ENCODE results near the gene SBF2. TPM values are rescaled to one million over a fixed set of nuclear protein-coding genes. Genes with fewer than 3 reads are reported as not detected.
"Not testable (repeated sequence)": the region's sequence is repeated elsewhere in the genome, so short reads cannot be mapped to it uniquely, and the experiment has no call there.

SBF2 gene
- total RNA-seq, 1 donor from 2014 or later, result 39.5 TPM

DNA sequence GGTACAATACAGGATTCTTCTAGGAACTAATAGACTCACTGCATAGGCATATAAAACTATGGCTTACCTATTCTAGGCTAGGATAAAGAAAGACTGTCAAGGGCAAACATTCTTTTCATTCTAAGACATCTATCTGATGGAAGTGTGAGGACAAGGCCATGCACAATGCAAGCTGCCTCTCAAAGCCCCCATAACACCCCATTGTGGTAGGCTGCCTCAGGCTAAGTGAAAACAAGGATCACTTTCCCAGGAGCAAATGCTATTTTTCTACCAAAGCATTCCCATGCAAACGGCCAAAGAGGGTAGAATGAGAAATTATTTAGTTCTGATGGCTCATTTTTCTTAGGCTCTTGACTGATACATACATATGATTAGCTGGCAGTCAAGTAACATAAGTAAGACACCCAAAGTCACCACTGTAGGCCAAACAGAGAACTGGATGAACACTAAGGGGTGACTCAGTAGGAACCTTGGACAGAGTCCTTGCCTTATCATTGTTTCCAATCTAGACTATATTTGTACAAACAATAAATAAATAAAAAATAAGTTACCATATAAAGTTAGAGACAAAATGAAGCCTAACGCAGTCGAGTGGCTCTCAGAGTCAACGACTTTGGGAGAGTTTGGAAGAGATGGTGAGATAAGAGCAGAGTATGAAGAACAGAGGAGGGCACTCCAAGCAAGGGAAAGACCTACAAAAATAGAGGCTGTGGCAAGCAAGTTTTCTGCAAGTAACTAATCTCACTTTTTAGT is 303.6 kb downstream of the SBF2 start:
- H3K36me3 Mint-ChIP-seq, result peaks cover 36% of the 10 kb centered on the region
- H3K4me3 Mint-ChIP-seq, result no peak overlapping the region
- no peaks in the 10 kb centered on the region for H3K4me1 Mint-ChIP-seq (ENCODE audit: unreplicated experiment)
- no peaks in the 10 kb centered on the region for H3K9me3 Mint-ChIP-seq
- no peaks in the 10 kb centered on the region for H3K27me3 Mint-ChIP-seq
- no peak for TF ChIP-seq CTCF (conservative IDR thresholded peaks at IDR 0.05)
- DNase-seq (ENCODE audit: extremely low spot score, unreplicated experiment), result no peak
- H3K27ac Mint-ChIP-seq, result no peak overlapping the region

DNA sequence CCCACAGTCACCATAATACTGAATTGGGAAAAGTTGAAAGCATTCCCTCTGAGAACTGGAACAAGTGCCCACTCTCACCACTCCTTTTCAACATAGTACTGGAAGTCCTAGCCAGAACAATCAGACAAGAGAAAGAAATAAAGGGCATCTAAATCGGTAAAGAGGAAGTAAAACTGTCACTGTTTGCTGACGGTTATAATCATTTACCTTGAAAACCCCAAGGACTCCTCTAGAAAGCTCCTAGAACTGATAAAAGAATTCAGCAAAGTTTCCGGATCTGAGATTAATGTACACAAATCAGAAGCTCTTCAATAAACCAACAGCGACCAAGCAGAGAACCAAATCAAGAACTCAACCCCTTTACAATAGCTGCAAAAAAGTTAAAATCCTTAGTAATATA is 306.7 kb downstream of the SBF2 start:
- peaks cover 50% of the 10 kb centered on the region for H3K36me3 Mint-ChIP-seq
- H3K27me3 Mint-ChIP-seq; H3K4me3 Mint-ChIP-seq; H3K27ac Mint-ChIP-seq; DNase-seq (ENCODE audit: extremely low spot score, unreplicated experiment); H3K9me3 Mint-ChIP-seq; H3K4me1 Mint-ChIP-seq (ENCODE audit: unreplicated experiment): not testable (repeated sequence)

DNA sequence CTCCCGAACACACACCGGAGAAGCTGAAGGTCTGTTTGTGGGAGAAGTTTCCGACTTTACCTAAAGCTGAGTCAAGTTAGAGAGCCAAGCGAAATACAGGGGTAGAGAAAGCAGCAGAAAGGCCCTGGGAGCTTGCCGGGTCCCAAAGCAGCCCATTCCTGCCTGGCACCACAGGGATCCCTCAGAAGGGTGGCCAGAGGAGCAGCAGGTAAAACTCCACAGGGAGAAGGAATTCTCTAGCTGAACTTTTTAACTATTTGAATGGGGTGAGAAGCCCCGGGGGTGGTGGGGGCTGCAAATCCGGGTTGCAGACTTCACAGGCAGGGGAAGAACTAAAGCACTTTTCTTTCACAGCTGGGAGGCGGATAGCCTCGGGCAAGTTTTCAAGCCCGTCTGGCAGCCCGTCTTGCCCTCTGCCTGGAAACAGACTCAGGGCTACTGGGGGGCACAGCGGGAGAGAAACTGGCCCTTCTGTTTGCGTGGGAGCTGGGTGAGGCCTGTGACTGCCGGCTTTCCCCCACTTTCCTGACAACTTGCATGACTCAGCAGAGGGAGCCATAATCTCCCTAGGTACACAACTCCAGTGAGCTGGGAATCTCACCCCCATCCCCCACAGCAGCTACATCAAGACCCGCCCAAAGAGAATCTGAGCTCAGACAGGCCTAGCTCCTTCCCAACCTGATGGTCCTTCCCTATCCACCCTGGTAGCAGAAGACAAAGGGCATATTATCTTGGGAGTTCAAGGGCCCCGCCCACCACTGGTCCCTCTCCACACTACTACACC is 311.0 kb downstream of the SBF2 start:
- no peak for DNase-seq (ENCODE audit: extremely low spot score, unreplicated experiment)
- Mint-ChIP-seq H3K27ac (peak overlapping the region; percentile 39), H3K4me3 (no peak overlapping the region), H3K9me3 (no peaks in the 10 kb centered on the region), H3K4me1 (ENCODE audit: unreplicated experiment) (no peaks in the 10 kb centered on the region), H3K36me3 (peaks cover 37% of the 10 kb centered on the region), H3K27me3 (no peaks in the 10 kb centered on the region)
- TF ChIP-seq CTCF (conservative IDR thresholded peaks at IDR 0.05), result no peak

GRCh38 chr11:9982127-9982795 is 311.8 kb downstream of the SBF2 start:
- H3K4me3 Mint-ChIP-seq, result no peak overlapping the region
- no peaks in the 10 kb centered on the region for H3K9me3 Mint-ChIP-seq
- no peaks in the 10 kb centered on the region for H3K27me3 Mint-ChIP-seq
- H3K4me1 Mint-ChIP-seq (ENCODE audit: unreplicated experiment), result no peaks in the 10 kb centered on the region
- H3K27ac Mint-ChIP-seq, result peak overlapping the region; percentile 39
- peaks cover 33% of the 10 kb centered on the region for H3K36me3 Mint-ChIP-seq
- DNase-seq (ENCODE audit: extremely low spot score, unreplicated experiment), result no peak
- no peak for TF ChIP-seq CTCF (conservative IDR thresholded peaks at IDR 0.05)

DNA sequence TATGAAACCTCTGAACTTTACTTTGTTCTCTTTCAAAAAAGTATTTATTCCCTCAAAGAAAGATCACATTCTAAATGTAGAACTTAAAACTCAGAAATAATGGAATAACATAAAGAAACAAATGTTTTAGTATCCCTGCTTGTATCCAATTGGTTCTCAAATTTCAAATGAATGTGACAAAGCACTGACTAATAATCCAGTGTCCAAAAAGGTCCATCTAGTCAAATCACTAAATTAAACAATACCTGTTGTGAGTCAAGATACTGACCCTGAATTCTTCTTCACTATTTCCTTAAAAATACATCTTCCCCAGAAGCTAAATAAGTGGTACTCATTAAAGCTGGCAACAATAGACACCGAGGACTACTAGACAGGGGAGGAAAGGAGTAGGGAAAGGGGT is 313.1 kb downstream of the SBF2 start:
- Mint-ChIP-seq H3K9me3 (no peaks in the 10 kb centered on the region), H3K4me1 (ENCODE audit: unreplicated experiment) (no peaks in the 10 kb centered on the region), H3K27me3 (no peaks in the 10 kb centered on the region), H3K27ac (no peak overlapping the region), H3K4me3 (no peak overlapping the region), H3K36me3 (peaks cover 20% of the 10 kb centered on the region)
- no peak for DNase-seq (ENCODE audit: extremely low spot score, unreplicated experiment)
- no peak for TF ChIP-seq CTCF (conservative IDR thresholded peaks at IDR 0.05)

DNA sequence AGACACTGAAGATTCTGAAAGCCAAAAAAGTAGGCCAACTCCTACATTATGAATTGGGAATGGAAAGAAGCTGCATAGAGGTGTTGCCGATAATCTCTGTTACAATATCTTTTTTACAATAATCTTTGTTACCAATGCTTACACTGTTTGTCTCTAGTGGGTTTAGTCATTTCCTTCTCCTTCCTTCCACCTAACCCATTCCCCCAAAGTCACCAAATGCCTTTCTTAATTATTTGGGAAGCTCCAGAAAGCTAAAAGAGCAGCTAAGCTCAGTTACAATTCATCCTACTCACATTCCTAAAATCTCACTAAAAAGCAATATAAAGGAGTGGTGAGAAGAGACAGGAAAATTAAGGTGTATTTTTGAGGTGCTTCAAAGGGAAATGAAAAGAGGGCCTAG is 316.5 kb downstream of the SBF2 start:
- H3K27me3 Mint-ChIP-seq, result no peaks in the 10 kb centered on the region
- peaks cover 7% of the 10 kb centered on the region for H3K36me3 Mint-ChIP-seq
- no peak for TF ChIP-seq CTCF (conservative IDR thresholded peaks at IDR 0.05)
- no peak for DNase-seq (ENCODE audit: extremely low spot score, unreplicated experiment)
- no peak overlapping the region for H3K4me3 Mint-ChIP-seq
- no peaks in the 10 kb centered on the region for H3K9me3 Mint-ChIP-seq
- no peak overlapping the region for H3K27ac Mint-ChIP-seq
- peaks cover 6% of the 10 kb centered on the region for H3K4me1 Mint-ChIP-seq (ENCODE audit: unreplicated experiment)
